ENCODE measurements around the gene AADAT.
"Not testable (repeated sequence)": the region's sequence is repeated elsewhere in the genome, so short reads cannot be mapped to it uniquely, and the experiment has no call there.

The AADAT gene

DNA sequence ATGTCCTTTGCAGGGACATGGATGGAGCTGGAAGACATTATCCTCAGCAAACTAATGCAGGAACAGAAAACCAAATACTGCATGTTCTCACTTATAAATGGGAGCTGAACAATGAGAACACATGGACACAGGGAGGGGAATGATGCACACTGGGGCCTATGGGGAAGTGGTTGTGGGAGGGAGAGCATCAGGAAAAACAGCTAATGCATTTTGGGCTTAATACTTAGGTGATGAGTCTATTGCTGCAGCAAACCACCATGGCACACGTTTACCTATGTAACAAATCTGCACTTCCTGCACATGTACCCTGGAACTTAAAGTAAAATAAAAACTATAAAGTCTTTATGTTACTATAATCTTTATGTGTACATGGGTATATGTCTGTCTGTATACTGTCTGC is 24.4 kb upstream of the AADAT start:
- not testable (repeated sequence) for H3K4me1 ChIP-seq (ENCODE audit: control insufficient read depth in 5 of 5, insufficient read depth in 5 of 5, low read length in 5 of 5); H3K27me3 ChIP-seq (ENCODE audit: control insufficient read depth in 5 of 5, insufficient read depth in 4 of 5, low read length in 5 of 5); H3K36me3 ChIP-seq (ENCODE audit: control insufficient read depth in 5 of 5, insufficient read depth in 5 of 5, low read length in 5 of 5); H3K9ac ChIP-seq (ENCODE audit: low read length in 5 of 5); H3K9me3 ChIP-seq (ENCODE audit: control insufficient read depth in 5 of 5, low read length in 5 of 5); H3K4me3 ChIP-seq (ENCODE audit: low read depth in 1 of 5, low read length in 5 of 5); H3K27ac ChIP-seq (ENCODE audit: low read depth, low read length)

DNA sequence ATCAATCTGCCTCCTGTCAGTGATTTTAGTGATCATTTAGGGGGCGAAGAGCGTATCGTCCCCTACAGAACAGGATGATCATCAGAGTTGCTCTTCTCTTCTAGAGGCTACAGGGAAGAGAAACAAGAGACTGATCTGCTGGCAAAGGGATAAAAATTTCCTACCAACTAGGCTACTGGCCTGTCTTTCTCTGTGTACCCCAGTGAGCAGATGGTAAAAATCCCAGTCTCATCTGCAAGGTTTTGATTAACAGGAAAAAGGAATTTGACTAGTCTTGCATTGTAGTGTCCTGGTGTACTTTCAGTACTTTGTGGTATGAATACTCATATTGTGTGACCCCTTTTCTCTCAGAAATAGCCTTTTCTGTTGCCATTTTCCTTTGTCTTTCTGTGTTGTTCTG is 21.8 kb upstream of the AADAT start:
- Histone ChIP-seq H3K4me1 (ENCODE audit: control insufficient read depth in 5 of 5, insufficient read depth in 5 of 5, low read length in 5 of 5) (peaks cover 0 to 4% (median 0%) of the 10 kb centered on the region in 5 donors), H3K4me3 (ENCODE audit: low read depth in 1 of 5, low read length in 5 of 5) (no peak overlapping the region), H3K9me3 (ENCODE audit: control insufficient read depth in 5 of 5, low read length in 5 of 5) (no peaks in the 10 kb centered on the region), H3K27ac (ENCODE audit: low read depth, low read length) (no peak overlapping the region), H3K36me3 (ENCODE audit: control insufficient read depth in 5 of 5, insufficient read depth in 5 of 5, low read length in 5 of 5) (no peaks in the 10 kb centered on the region), H3K27me3 (ENCODE audit: control insufficient read depth in 5 of 5, insufficient read depth in 4 of 5, low read length in 5 of 5) (no peaks in the 10 kb centered on the region), H3K9ac (ENCODE audit: low read length in 5 of 5) (no peak overlapping the region)

DNA sequence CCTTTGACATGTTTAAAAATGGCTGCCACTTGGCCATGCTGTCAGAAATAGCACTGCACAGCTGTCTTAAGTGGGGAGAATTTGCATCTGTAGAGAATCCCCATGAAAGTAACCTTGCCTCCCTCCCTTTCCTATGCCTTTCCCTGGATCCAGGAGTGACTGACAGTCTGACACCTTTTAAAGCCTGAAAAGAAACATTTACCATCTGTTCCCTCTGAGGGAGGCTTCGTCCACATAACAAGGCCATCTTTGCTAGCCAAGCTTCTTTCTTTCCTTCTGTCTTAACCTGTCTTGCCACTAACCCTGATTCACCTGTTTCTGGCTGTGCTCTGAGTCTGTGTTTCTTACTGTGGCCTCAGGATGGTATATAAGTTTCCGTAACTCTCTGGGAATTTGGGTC is 21.3 kb upstream of the AADAT start:
- H3K4me1 ChIP-seq (ENCODE audit: control insufficient read depth in 5 of 5, insufficient read depth in 5 of 5, low read length in 5 of 5), result peaks cover 0 to 4% (median 0%) of the 10 kb centered on the region in 5 donors
- no peaks in the 10 kb centered on the region for H3K36me3 ChIP-seq (ENCODE audit: control insufficient read depth in 5 of 5, insufficient read depth in 5 of 5, low read length in 5 of 5)
- H3K27me3 ChIP-seq (ENCODE audit: control insufficient read depth in 5 of 5, insufficient read depth in 4 of 5, low read length in 5 of 5), result no peaks in the 10 kb centered on the region
- H3K9me3 ChIP-seq (ENCODE audit: control insufficient read depth in 5 of 5, low read length in 5 of 5), result no peaks in the 10 kb centered on the region
- H3K27ac ChIP-seq (ENCODE audit: low read depth, low read length), result no peak overlapping the region
- H3K9ac ChIP-seq (ENCODE audit: low read length in 5 of 5), result no peak overlapping the region
- H3K4me3 ChIP-seq (ENCODE audit: low read depth in 1 of 5, low read length in 5 of 5), result no peak overlapping the region

DNA sequence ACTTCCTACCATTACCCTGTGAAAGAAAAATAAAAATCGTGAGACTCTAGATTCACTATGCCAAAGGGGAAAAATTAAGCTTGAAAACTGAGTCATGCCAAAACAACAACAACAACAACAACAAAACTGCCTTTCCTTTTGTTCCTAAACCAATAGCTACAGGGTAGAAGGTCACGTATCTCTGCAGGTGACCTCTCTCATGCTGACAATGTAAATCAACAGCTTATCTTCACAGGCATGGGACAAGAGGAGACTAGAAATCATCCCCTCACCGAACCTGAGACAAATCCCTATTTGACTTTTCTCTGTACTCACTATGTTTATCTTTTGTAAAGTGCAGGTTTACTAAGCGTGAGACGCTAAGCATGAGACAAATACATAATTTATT is 20.5 kb upstream of the AADAT start:
- H3K9ac ChIP-seq (ENCODE audit: low read length in 5 of 5), result no peak overlapping the region
- H3K27me3 ChIP-seq (ENCODE audit: control insufficient read depth in 5 of 5, insufficient read depth in 4 of 5, low read length in 5 of 5), result no peaks in the 10 kb centered on the region
- H3K4me1 ChIP-seq (ENCODE audit: control insufficient read depth in 5 of 5, insufficient read depth in 5 of 5, low read length in 5 of 5), result peaks cover 0 to 4% (median 0%) of the 10 kb centered on the region in 5 donors
- H3K9me3 ChIP-seq (ENCODE audit: control insufficient read depth in 5 of 5, low read length in 5 of 5), result no peaks in the 10 kb centered on the region
- no peaks in the 10 kb centered on the region for H3K36me3 ChIP-seq (ENCODE audit: control insufficient read depth in 5 of 5, insufficient read depth in 5 of 5, low read length in 5 of 5)
- no peak overlapping the region for H3K4me3 ChIP-seq (ENCODE audit: low read depth in 1 of 5, low read length in 5 of 5)
- H3K27ac ChIP-seq (ENCODE audit: low read depth, low read length), result no peak overlapping the region

DNA sequence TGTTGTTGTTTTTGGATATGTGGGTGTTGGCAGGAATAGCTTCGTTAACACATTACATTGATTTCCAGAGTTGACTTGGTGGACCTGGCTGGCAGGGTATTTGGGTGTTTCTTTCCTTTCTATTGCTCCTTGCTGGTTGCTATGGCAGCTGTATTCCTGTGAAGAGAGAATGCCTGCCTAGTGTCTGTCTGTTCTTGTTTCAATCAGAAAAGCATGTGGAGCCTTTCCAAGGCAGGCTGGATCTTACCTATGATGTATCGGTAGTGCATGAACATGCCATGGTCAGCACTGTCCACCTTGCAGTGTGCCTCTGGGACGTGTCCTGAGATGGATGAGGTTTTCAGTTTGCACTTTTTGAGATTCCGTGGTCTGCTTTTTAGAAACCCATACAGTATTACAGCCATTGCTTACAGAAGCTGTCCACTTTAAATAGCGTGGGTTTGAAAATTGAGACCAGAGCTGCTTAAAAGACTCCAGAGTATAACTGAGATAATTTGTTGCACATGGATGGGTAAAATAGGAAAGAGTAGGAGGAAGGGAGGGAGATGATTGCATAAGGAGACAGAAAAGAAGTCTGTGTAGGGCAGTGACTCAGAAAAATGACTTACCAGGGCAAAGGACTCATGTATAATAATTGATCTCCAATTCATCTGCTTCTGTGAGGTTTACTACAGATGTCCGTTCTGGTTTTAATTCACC is 20.0 kb upstream of the AADAT start:
- Histone ChIP-seq H3K9me3 (ENCODE audit: control insufficient read depth in 5 of 5, low read length in 5 of 5) (no peaks in the 10 kb centered on the region), H3K27me3 (ENCODE audit: control insufficient read depth in 5 of 5, insufficient read depth in 4 of 5, low read length in 5 of 5) (no peaks in the 10 kb centered on the region), H3K4me1 (ENCODE audit: control insufficient read depth in 5 of 5, insufficient read depth in 5 of 5, low read length in 5 of 5) (peaks cover 0 to 4% (median 0%) of the 10 kb centered on the region in 5 donors), H3K36me3 (ENCODE audit: control insufficient read depth in 5 of 5, insufficient read depth in 5 of 5, low read length in 5 of 5) (no peaks in the 10 kb centered on the region), H3K9ac (ENCODE audit: low read length in 5 of 5) (no peak overlapping the region), H3K27ac (ENCODE audit: low read depth, low read length) (no peak overlapping the region), H3K4me3 (ENCODE audit: low read depth in 1 of 5, low read length in 5 of 5) (no peak overlapping the region)

DNA sequence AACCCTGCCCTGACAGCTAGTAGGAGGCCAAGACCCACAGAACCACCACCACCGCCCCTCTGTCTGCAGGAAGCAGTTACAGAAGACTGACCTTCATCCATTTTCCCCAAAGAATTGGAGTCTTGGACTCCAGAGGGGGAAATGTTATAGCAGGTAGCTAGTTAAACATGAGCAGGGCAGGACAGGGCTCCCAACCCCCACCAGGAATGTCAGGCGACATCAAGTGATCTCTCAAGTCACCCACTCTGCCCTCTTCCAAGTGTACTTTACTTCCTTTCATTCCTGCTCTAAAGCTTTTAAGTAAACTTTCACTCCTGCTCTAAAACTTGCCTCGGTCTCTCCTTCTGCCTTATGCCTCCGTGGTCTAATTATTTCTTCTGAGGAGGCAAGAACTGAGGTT is 17.1 kb upstream of the AADAT start:
- Histone ChIP-seq H3K27ac (ENCODE audit: low read depth, low read length) (no peak overlapping the region), H3K4me3 (ENCODE audit: low read depth in 1 of 5, low read length in 5 of 5) (no peak overlapping the region), H3K4me1 (ENCODE audit: control insufficient read depth in 5 of 5, insufficient read depth in 5 of 5, low read length in 5 of 5) (peaks cover 0 to 4% (median 0%) of the 10 kb centered on the region in 5 donors), H3K36me3 (ENCODE audit: control insufficient read depth in 5 of 5, insufficient read depth in 5 of 5, low read length in 5 of 5) (no peaks in the 10 kb centered on the region), H3K9me3 (ENCODE audit: control insufficient read depth in 5 of 5, low read length in 5 of 5) (no peaks in the 10 kb centered on the region), H3K9ac (ENCODE audit: low read length in 5 of 5) (no peak overlapping the region), H3K27me3 (ENCODE audit: control insufficient read depth in 5 of 5, insufficient read depth in 4 of 5, low read length in 5 of 5) (no peaks in the 10 kb centered on the region)

DNA sequence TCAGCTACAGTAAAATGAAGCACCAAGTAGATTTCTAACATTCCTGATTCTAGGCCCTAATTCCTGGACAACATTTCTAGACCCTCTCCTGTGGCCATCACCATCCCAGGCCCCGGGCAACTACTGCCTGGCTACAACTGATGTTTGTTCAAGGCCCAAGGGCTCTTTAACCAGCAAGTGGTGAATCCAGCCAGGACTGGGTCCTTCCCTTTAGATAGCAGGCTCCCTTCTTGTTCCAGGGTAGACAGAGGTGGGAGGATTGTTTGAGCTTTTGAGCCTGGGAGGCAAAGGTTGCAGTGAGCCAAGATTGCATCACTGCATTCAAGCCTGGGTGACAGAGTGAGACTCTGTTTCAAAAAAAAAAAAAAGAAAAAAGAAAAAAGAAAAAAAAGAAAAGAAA is 12.7 kb upstream of the AADAT start:
- H3K9ac ChIP-seq (ENCODE audit: low read length in 5 of 5), result no peak overlapping the region
- no peaks in the 10 kb centered on the region for H3K9me3 ChIP-seq (ENCODE audit: control insufficient read depth in 5 of 5, low read length in 5 of 5)
- no peak overlapping the region for H3K27ac ChIP-seq (ENCODE audit: low read depth, low read length)
- no peaks in the 10 kb centered on the region for H3K27me3 ChIP-seq (ENCODE audit: control insufficient read depth in 5 of 5, insufficient read depth in 4 of 5, low read length in 5 of 5)
- H3K4me1 ChIP-seq (ENCODE audit: control insufficient read depth in 5 of 5, insufficient read depth in 5 of 5, low read length in 5 of 5), result no peaks in the 10 kb centered on the region
- H3K4me3 ChIP-seq (ENCODE audit: low read depth in 1 of 5, low read length in 5 of 5), result no peak overlapping the region
- H3K36me3 ChIP-seq (ENCODE audit: control insufficient read depth in 5 of 5, insufficient read depth in 5 of 5, low read length in 5 of 5), result no peaks in the 10 kb centered on the region

DNA sequence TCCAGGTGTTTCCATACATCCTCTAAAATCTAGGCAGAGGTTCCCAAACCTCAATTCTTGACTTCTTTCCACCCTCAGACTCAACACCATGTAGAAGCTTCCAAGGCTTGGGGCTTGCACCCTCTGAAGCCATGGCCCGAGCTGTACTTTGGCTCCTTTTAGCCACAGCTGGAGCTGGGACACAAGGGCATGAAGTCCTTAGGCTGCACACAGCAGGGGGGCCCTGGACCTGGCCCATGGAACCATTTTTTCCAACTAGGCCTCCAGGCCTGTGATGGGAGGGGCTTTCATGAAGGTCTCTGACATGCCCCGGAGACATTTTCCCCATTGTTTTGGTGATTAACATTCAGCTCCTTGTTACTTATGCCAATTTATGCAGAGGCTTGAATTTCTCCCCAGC is 8.4 kb upstream of the AADAT start:
- not testable (repeated sequence) for H3K4me3 ChIP-seq (ENCODE audit: low read depth in 1 of 5, low read length in 5 of 5); H3K9ac ChIP-seq (ENCODE audit: low read length in 5 of 5); H3K27me3 ChIP-seq (ENCODE audit: control insufficient read depth in 5 of 5, insufficient read depth in 4 of 5, low read length in 5 of 5); H3K36me3 ChIP-seq (ENCODE audit: control insufficient read depth in 5 of 5, insufficient read depth in 5 of 5, low read length in 5 of 5); H3K4me1 ChIP-seq (ENCODE audit: control insufficient read depth in 5 of 5, insufficient read depth in 5 of 5, low read length in 5 of 5); H3K27ac ChIP-seq (ENCODE audit: low read depth, low read length); H3K9me3 ChIP-seq (ENCODE audit: control insufficient read depth in 5 of 5, low read length in 5 of 5)

DNA sequence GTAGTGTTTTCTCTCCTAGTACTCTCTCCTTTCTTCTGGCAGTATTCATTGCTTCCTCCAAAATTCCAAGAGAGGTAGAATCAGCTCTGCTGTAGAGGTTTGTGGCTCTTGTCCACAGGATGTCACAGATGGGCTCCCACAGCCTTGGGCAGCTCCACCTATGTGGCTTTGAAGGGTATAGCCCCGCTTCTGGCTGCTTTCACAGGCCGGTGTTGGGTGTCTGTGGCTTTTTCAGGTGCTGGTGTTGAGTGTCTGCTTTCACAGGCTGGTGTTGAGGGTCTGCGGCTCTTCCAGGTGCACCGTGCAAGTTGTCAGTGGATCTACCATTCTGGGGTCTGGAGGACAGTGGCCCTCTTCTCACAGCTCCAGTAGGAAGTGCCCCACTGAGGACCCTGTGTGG is 7.9 kb upstream of the AADAT start:
- Histone ChIP-seq H3K9me3 (ENCODE audit: control insufficient read depth in 5 of 5, low read length in 5 of 5) (no peaks in the 10 kb centered on the region), H3K4me1 (ENCODE audit: control insufficient read depth in 5 of 5, insufficient read depth in 5 of 5, low read length in 5 of 5) (no peaks in the 10 kb centered on the region), H3K9ac (ENCODE audit: low read length in 5 of 5) (no peak overlapping the region), H3K27me3 (ENCODE audit: control insufficient read depth in 5 of 5, insufficient read depth in 4 of 5, low read length in 5 of 5) (no peaks in the 10 kb centered on the region), H3K36me3 (ENCODE audit: control insufficient read depth in 5 of 5, insufficient read depth in 5 of 5, low read length in 5 of 5) (no peaks in the 10 kb centered on the region), H3K4me3 (ENCODE audit: low read depth in 1 of 5, low read length in 5 of 5) (no peak overlapping the region), H3K27ac (ENCODE audit: low read depth, low read length) (no peak overlapping the region)

DNA sequence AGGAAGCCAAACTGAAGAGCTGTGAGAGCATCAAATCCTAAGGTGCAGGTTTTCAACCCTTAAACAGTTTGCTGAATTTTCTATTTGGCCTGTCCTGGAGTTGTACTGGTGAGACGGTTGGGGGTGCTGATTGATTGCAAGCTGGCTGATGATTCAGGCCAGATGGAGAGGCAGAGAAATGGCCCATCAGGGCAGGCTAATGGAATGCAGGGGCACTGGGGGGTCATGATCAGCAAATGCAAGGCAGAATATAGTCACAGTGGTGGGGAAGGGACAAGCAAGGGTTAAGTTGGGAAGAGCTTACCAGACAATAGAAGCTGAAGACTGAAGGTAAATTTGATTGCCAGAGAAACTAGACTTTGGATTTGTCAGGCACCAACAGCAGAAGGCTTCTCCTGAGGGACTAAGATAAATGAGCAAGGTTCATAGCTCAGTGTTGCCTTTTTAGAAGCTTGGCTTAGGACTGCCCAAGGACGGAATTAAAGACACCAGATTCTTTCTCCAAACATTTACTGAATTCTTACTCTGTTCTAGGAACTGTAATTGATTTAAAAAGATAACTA is 4.3 kb upstream of the AADAT start:
- H3K4me3 ChIP-seq (ENCODE audit: low read depth in 1 of 5, low read length in 5 of 5), result no peak overlapping the region

More for the DNA sequence above, 4.3 kb upstream of the AADAT start:
- H3K27me3 ChIP-seq (ENCODE audit: control insufficient read depth in 5 of 5, insufficient read depth in 4 of 5, low read length in 5 of 5), result no peaks in the 10 kb centered on the region
- peaks cover 2 to 14% (median 12%) of the 10 kb centered on the region in 5 donors for H3K4me1 ChIP-seq (ENCODE audit: control insufficient read depth in 5 of 5, insufficient read depth in 5 of 5, low read length in 5 of 5)
- H3K9ac ChIP-seq (ENCODE audit: low read length in 5 of 5), result no peak overlapping the region
- no peak overlapping the region for H3K27ac ChIP-seq (ENCODE audit: low read depth, low read length)
- no peaks in the 10 kb centered on the region for H3K36me3 ChIP-seq (ENCODE audit: control insufficient read depth in 5 of 5, insufficient read depth in 5 of 5, low read length in 5 of 5)
- no peaks in the 10 kb centered on the region for H3K9me3 ChIP-seq (ENCODE audit: control insufficient read depth in 5 of 5, low read length in 5 of 5)
